HFFc6 (cell line): Measurements from ENCODE around the gene NAA11. TPM values are rescaled to one million over a fixed set of nuclear protein-coding genes. Genes with fewer than 3 reads are reported as not detected.

Source experiments
- DNase-seq: peaks from one replicate; pipeline ENCODE4 v3.0.0-alpha.2; 2018
- H3K27ac Mint-ChIP-seq: 2 replicates; pipeline ENCODE4 v1.8.0; 2020; ENCODE audit warnings: mild to moderate bottlenecking, mixed read lengths
- H3K27me3 Mint-ChIP-seq: 2 replicates; pipeline ENCODE4 v1.8.0; 2021; ENCODE audit warnings: mild to moderate bottlenecking, moderate library complexity, mixed read lengths; ENCODE audit not compliant: insufficient read depth
- H3K36me3 Mint-ChIP-seq: 2 replicates; pipeline ENCODE4 v1.8.0; 2021; ENCODE audit warnings: low read depth, mixed read lengths
- H3K4me1 Mint-ChIP-seq: 2 replicates; pipeline ENCODE4 v1.8.0; 2020; ENCODE audit warnings: low read depth, mixed read lengths
- H3K4me3 Mint-ChIP-seq: 2 replicates; pipeline ENCODE4 v1.8.0; 2020; ENCODE audit warnings: mild to moderate bottlenecking, moderate library complexity, mixed read lengths
- H3K9me3 Mint-ChIP-seq: 2 replicates; pipeline ENCODE4 v1.8.0; 2020; ENCODE audit warnings: mild to moderate bottlenecking, mixed read lengths
- CTCF ChIP-seq: fragments of 200-600 bp; sonication (generic); IDR thresholded peaks from 2 replicates; pipeline ENCODE4 v1.5.0; 2021; ENCODE audit warnings: antibody characterized with exemption, mild to moderate bottlenecking
- total RNA-seq, 6 experiments: library from RNA; stranded (reverse); fragmentation: NEBNext Ultra II Directional; extraction: Animal tissue kit (Norgen Biotek cat#: 25700); gene quantifications; 2 replicates in 1 of 6; 3 replicates in 5 of 6; pipeline ENCODE4 v1.2.3, GENCODE V29; 2021

Gene NAA11
- total RNA-seq, 6 experiments from 2014 or later: not detected

DNA sequence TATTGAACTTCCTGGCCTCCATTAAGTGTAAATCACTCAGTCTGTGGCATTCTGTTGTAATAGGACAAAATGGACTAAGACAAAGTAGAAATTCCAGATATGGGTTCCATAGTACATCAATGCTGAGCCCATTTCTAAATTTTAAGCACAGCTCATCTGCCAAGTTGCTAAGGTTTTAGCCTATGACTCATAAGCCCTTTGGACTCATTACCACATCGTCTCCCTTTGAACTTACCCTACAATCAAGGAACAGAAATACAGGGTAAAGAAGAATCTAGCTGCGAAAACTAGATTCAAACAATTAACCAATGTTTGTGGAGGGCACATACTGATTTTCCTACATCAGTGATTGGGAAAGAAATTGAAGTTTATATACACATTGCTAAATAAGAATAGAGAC is 31.8 kb downstream of the NAA11 start:
- Mint-ChIP-seq H3K27ac (no peak overlapping the region), H3K4me3 (no peak overlapping the region), H3K27me3 (peaks cover 3% of the 10 kb centered on the region; the same call in 1 of the 2 replicates), H3K4me1 (no peaks in the 10 kb centered on the region), H3K9me3 (no peaks in the 10 kb centered on the region; the same call in 1 of the 2 replicates), H3K36me3 (no peaks in the 10 kb centered on the region)
- no peak for TF ChIP-seq CTCF
- DNase-seq: no peak

DNA sequence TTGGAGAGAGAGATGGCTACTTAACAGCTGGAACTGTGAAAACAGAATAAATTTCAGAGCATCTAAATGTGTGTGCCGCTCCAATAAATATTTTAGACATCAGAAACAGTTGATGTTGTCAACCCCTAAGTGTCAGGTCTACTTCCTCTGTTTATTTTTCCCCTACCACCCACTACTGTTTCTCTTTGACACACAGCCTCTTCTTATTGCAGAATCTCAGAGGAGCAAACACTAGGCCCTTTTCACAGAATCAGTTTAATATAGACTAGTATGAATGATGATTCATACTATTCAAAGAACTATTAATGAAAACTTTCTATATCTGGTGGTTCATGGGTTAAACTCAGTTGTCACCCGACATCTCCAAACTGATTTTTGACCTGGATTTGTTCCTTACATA is 33.9 kb downstream of the NAA11 start:
- TF ChIP-seq CTCF: no peak
- peaks cover 3% of the 10 kb centered on the region; the same call in 1 of the 2 replicates for H3K27me3 Mint-ChIP-seq
- no peak for DNase-seq
- H3K27ac Mint-ChIP-seq: no peak overlapping the region
- H3K4me1 Mint-ChIP-seq: no peaks in the 10 kb centered on the region
- no peak overlapping the region for H3K4me3 Mint-ChIP-seq
- H3K9me3 Mint-ChIP-seq: no peaks in the 10 kb centered on the region; the same call in 1 of the 2 replicates
- no peaks in the 10 kb centered on the region for H3K36me3 Mint-ChIP-seq

GRCh38 chr4:79290376-79290775 is 35.5 kb downstream of the NAA11 start:
- no peaks in the 10 kb centered on the region for H3K36me3 Mint-ChIP-seq
- no peak for DNase-seq
- H3K27ac Mint-ChIP-seq: no peak overlapping the region
- H3K9me3 Mint-ChIP-seq: no peaks in the 10 kb centered on the region; the same call in 1 of the 2 replicates
- no peak for TF ChIP-seq CTCF
- peaks cover 3% of the 10 kb centered on the region; the same call in 1 of the 2 replicates for H3K27me3 Mint-ChIP-seq
- no peaks in the 10 kb centered on the region for H3K4me1 Mint-ChIP-seq
- H3K4me3 Mint-ChIP-seq: no peak overlapping the region

DNA sequence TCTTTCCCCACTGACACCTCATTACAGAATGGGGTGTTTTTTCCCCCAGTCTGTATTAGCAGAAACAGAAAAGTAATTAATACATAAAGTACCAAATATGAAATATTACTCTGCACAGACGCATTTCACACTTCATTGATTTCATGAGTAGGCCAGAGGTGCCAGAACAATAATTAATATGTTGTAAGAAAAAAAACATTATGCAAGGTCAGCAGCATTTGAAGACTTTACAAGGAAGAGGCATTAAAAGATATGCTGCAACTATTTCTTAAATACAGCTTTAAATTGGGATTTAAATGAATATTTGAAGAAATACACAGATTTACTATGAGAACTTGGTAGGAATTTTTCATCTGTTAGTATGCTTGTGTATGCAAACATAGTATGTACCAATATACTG is 37.7 kb downstream of the NAA11 start:
- no peaks in the 10 kb centered on the region; the same call in 1 of the 2 replicates for H3K9me3 Mint-ChIP-seq
- H3K4me1 Mint-ChIP-seq: no peaks in the 10 kb centered on the region
- H3K36me3 Mint-ChIP-seq: no peaks in the 10 kb centered on the region
- no peak for DNase-seq
- TF ChIP-seq CTCF: no peak
- H3K27ac Mint-ChIP-seq: no peak overlapping the region
- no peak overlapping the region for H3K4me3 Mint-ChIP-seq
- peaks cover 3% of the 10 kb centered on the region; the same call in 1 of the 2 replicates for H3K27me3 Mint-ChIP-seq

DNA sequence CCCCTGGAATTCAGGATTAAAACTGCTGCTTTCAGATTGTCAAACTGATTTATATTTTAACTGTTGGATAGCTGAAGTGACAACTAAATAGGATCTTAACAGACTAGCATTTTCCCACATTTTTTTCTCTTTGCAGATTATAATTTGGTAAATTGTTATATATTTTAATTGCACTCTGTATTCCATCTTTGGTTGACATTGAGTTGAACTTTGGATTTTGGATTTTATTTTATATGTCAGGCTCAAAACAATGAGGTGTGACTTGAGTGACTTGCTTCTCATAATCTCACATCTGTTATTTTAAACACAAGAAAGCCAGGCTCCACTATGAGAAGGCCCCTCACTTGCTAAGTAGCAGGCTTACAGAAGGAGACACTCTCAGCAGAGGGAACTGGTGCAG is 38.1 kb downstream of the NAA11 start:
- Mint-ChIP-seq H3K9me3 (no peaks in the 10 kb centered on the region; the same call in 1 of the 2 replicates), H3K36me3 (no peaks in the 10 kb centered on the region)
- TF ChIP-seq CTCF: no peak

GRCh38 chr4:79287076-79287475 is 38.8 kb downstream of the NAA11 start:
- TF ChIP-seq CTCF: no peak
- Mint-ChIP-seq H3K27me3 (peaks cover 3% of the 10 kb centered on the region; the same call in 1 of the 2 replicates), H3K4me1 (no peaks in the 10 kb centered on the region), H3K4me3 (no peak overlapping the region), H3K36me3 (no peaks in the 10 kb centered on the region), H3K27ac (no peak overlapping the region), H3K9me3 (no peaks in the 10 kb centered on the region; the same call in 1 of the 2 replicates)
- no peak for DNase-seq

More for the DNA sequence above, 38.1 kb downstream of the NAA11 start:
- no peak overlapping the region for H3K4me3 Mint-ChIP-seq
- no peak overlapping the region for H3K27ac Mint-ChIP-seq
- no peak for DNase-seq
- no peaks in the 10 kb centered on the region for H3K4me1 Mint-ChIP-seq
- peaks cover 3% of the 10 kb centered on the region; the same call in 1 of the 2 replicates for H3K27me3 Mint-ChIP-seq
